ENCODE results near the gene MAP2K3.

Gene MAP2K3

GRCh38 chr17:21285164-21286065 is 904 bp downstream of the MAP2K3 start:
- no peak for DNase-seq

DNA sequence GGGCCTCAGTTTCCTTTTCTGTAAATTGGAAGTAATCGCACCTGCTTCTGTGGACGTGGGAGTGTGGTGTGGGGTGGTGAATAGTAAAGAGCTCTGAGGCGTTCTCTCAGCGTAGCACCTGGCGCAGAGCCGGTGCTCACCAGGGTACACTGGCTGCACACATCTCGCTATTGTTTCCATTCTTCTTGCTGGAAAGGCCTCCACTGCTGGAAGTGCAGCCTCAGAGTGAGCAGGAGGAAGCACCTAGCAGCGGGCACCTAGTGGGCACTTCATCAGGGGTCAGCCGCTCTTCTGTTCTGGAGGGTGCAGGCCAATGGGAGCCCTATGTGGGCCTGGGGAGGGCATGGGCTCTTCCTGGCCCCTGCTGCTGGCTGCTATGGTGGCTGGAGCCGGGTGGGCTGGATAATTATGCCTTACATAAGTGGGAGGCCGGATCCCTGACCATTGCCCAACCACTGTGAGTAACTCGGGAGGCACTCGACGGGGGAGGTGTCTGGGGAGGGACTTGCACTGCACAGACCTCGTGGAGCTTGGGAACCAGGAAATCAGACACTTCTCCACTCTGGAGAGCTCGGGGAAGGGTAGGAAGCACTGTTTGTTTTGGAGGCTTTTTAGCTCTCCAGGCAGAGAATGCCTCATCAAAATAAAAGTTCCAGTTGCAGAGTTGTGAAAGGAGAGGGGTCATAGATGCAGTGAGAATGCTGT is 1.7 kb downstream of the MAP2K3 start:
- no peak for DNase-seq

DNA sequence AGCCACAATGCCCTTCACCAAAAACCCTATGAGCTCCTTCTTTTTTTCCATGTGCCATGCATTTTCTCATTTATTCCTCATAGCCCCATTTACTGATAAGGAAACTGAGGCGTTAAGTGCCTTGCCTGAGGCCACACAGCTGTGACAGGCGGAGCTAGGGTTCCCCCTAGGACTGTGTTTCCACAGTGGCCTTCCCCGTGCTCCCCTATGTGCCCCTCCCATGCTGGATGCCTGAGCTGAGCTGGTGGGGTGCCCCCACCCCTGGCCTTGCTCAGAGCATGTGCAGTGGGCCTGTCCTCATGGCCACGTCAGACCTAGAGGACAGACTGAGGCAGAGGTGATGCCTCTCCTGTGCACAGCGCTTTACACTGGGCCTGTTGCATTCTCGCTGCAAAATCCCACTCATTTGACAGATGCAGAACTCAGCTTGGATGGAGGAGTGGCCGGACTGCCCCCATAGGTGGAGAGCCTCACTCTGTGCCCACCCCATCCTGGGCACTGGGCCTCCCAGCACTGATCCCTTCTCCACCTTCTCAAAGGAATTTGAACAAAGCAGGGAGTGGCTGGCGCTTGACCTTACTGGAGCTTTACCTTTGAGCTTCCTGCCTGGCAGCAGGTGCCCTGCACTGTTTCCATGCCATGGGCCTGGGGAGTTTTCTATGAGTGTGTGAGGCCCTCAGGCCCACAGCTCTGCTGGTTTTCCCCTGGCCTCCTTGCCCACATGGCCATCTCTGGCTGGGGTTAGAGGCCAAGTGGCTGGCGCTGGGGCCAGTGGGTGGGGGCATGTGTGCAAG is 2.6 kb downstream of the MAP2K3 start:
- no peak for DNase-seq

- DNase-seq = no peak
Observed at GRCh38 chr17:21287703-21288449, 3.4 kb downstream of the MAP2K3 start.

GRCh38 chr17:21288571-21289017 is 4.1 kb downstream of the MAP2K3 start:
- no peak for DNase-seq

DNA sequence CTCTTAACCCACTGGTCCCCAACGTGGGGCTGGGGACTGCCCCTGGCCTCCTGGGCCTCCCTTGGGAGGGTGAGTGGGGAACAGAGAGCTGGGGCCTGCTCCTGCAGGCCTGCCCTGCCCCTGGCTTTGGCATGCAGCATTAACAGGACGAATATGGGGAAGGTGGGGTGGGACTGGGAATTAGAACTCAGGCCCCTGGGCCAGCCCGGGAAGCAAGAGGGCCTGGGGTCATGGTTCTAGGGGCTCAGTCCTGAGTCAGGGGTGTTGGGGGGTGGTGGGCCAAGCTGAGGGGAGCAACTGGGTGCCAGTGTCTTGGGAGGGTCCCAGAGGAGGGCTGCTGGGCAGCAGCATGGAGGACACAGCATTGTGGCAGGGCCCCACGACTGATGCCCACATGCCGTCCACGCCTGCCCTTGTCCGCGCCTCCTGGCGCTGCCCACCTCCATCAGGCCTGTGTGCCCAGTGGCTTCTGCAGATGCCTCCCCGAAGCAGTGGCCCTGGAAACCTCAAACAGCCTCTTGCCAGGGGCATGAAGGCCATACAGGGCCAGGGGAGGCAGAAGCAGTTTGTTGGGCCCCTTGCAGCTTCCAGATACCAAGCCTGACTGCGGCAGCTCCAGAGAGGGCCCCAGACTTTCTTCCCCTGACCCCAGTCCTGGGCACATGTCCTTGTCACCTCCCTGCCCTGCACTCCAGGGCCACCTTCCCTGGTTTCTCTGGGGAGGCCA is 4.8 kb downstream of the MAP2K3 start:
- no peak for DNase-seq

GRCh38 chr17:21289902-21290571 is 5.5 kb downstream of the MAP2K3 start:
- no peak for DNase-seq

- DNase-seq = no peak
Observed at GRCh38 chr17:21291357-21291756, 6.8 kb downstream of the MAP2K3 start.

GRCh38 chr17:21291862-21292261 is 7.4 kb downstream of the MAP2K3 start:
- DNase-seq = no peak

DNA sequence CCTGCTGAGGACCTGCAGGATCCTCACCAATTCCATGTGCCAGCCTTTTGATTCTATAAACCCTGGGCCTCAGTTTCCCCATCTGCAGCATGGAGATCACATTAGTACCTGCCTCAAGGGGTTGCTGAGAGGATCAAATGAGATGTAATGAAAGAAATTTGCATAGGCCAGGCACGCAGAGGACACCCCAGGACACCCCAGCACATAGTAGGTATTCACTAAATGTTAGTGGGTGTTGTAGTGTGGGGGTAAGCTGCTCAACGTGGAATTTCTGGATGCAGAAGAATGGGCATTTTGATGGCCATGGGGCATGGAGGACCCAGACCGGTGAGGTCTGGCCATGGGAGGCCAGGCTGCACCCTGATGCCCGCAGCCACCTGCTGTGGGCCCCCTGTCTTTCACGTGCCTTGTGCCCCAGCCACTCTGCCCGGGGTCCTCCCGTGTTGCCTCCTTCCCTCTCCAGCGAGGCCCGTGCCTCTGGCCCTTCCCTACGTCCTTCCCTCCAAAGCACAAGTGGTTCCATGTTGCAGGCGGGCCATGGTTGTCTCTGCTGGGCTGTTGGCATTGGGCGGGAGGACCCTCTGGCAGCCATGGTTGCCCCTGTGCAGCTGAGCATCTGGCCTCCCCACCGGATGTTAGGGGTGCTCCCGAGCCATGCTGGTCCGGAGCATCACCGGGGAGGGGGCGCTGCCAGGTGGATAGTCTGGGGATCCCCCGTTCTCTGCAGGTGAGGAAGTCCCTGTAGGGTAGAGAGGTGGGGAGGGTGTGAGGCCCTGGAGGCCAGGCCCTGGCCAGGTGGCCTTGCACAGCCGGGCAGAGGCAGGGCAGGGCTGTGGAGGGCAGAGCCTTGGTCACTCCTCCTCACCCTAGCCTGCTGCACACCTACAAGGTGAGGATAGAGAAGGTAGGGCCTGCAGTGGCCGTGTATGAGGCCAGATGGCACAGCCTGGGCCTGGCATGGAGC is 8.6 kb downstream of the MAP2K3 start:
- no peak for DNase-seq

GRCh38 chr17:21293831-21294210 is 9.3 kb downstream of the MAP2K3 start:
- DNase-seq = no peak

DNA sequence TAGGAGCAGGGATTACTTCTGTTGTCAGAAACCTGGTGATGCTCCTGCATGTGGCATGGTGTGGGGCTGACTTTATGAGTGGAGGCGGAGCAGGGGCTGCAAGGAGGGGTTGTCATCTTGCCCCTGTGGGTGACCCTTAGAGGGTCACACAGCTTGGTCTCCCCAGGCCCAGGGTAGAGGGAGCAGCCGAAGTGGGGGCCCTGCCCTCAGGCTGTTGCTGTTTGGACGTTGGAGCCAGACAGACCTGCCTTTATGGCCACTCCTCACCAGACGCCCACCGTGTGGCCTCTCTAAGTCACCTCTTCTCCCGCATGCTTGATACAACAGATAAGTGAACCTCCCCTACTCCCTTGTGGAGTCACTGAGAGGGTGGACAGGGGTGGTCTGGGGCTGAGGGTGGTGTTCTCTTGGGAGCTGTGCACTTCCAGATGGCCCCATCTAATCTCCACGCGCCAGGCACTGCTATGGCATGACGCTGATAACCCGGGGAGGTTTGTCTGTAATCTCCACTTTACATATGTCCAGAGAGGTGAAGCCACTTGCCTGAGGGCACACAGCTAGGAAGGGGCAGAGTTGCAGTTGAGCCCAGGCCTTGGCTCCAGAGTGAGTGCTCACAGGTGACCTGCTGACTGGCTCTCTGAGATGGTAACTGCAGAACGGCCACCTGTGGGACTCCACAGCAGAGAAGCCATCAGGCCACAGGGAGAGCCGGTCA is 10.0 kb downstream of the MAP2K3 start:
- DNase-seq = no peak

- peak; percentile 74 for DNase-seq
Observed at GRCh38 chr17:21295036-21295952, 10.8 kb downstream of the MAP2K3 start.

DNA sequence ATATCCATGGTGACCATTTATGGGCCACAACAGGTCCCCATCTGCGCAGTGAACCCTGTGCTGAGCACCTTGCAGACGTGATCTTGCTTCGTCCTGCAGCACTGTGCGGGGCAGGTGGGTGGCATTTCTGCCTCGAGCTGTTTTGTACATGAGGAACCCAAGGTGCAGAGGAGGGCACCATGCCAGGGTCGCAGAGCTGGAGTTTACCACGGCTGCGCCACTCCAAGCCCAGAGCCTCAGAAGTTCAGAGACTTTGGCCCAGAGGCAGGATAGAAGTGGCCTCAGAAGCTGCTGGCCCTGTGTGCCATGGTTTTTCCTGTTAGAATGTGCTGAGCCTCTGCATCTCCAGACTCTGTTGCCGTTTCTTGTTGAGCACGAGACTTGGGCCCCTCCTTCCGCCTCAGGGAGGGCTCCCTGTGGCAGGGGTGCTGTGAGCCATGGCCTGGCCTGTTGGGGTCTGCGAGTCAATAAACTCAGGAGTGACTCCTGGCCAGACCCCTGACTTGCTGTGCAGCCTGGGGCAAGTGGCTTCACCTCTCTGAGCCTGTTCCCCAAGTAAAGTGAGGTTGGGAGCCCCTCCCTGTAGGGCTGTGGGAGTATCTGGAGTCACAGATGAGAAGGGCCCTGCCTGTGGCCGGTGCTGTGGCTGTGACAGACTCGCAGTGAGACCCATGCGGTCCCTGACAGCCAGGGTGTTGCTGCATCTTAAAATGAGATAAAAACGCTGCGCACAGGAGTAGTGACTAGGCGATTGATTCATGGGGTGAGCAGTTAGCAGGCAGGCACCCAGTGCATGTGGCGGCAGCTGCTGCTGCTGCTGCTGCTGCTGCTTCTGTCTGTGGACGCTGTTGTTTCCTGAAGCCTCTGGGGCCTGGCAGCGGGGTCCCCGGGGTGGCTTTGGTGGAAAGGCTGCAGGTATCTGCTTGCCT is 11.8 kb downstream of the MAP2K3 start:
- no peak for DNase-seq

DNA sequence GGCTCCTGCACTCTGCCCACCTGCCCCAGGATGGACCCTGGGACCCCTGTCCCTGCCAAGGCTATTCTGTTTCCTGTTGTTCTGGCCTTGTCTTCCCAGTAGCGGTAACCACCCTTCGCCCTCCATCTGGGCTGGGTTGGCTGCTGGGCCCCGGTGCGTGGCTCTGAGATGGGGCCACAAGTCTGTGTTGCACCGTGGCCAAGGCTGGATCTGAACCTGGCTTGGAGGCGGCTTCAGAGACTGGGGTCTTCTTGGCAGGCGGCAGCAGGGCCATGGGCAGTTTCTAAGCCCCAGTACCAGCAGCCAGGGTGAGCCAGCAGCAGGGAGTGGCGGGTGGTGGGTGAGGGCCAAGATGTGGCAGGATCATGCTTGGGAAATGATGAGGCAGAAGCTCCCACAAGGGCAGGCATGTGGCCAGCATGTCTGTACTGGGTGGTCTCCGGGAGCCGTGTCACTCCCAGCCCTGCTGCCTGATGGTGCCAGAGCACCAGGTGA is 12.6 kb downstream of the MAP2K3 start:
- no peak for DNase-seq

- no peak for DNase-seq
Observed at GRCh38 chr17:21297597-21297996, 13.1 kb downstream of the MAP2K3 start.
